DMS79 treated with DMSO at 0.1 percent for 48 hours (cell line): ENCODE results near the gene DARS2.

Source experiments
- DNase-seq: peaks from one replicate; lab custom pipeline; 2025; lab: John Stamatoyannopoulos, UW

The DARS2 gene

DNA sequence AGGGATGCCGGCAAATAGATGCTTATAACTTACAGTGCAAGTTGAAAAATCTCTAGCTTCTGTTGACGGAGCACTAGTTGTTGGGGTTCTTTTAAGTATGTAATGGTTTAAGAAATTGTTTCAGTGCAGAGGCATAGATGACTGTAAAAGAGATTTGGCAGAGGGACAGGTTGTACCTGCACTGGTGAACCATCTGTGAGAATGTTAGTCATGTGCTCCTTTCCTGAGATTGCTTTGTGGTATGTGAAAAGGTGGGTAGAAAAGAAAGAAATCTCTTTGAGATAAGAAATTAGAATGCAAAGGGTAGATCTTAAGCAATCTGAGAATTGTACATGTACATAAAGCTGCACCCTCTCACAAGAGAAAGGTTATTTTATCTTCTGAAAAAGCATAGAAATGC, 63.2 kb downstream of the DARS2 start:
- no peak for DNase-seq

DNA sequence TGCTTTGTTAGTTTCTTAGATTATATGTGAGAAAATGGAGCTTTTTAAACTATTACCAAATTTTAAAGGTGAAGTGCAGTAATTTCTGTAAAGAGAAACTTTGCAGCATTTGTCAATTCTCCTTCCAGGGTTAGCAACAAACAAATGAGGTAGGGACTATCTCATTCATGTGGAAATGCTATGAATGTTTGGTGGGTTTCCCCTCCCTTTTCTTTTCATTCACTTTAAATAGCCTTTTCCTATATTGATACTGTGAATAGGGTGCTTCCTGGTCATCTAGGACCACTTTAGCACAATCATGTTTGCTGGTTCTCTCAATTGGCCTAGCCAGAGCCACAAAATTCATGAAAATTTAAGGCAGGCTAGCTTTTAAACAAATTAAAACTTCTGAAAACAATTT, 64.3 kb downstream of the DARS2 start:
- no peak for DNase-seq

DNA sequence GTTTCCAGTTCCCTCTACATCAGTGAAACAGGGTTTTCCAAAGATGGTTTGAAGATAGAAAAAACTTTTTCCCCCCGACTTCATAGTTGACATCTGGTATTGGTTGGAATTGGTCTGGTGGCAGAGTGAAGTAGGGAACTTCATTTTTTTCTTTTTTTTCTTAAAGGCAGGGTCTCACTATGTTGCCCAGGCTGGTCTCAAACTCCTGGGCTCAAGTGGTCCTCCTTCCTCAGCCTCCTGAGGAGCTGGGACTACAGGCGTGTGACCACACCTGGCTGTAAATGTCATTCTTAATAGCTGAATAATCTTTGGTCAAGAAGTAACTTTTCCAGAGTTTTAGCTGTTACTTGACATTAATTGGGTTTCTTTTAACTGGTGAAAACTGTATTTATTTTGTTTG, 65.4 kb downstream of the DARS2 start:
- DNase-seq, result no peak

DNA sequence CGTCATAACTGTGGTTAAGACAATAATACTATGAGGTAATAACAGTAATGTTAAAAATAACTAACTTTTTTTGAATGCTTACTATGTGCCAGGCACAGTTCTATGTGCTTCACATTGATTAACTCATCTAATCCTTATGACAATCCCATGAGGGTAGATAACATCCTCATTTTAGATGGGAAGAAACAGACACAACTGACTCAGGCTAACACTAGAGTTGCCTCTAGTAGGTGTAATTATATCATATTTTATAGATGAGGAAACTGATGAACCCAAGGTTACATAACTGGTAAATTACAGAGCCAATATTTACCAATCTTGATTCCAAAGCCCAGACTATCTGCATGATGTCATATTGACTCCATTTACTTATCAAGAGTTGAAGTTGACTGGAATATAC, 69.1 kb downstream of the DARS2 start:
- no peak for DNase-seq

DNA sequence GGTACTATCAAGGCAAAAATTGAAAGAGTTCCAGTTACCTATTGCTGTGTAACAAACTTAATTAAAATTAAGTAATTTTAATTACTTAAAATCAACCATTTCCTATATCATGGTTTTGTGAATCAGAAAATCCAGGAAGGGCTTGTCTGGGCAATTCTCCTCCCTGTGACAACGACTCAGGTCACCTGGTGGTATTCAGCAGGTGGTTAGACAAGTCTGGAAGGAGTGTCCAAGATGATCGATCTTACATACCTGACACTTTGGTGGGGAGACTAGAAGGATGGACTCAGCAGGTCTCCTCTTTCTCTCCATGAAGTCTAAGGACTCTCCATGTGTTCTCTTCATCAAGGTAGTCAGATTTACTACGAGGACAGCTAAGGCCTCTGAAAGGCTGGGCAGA, 69.7 kb downstream of the DARS2 start:
- no peak for DNase-seq

DNA sequence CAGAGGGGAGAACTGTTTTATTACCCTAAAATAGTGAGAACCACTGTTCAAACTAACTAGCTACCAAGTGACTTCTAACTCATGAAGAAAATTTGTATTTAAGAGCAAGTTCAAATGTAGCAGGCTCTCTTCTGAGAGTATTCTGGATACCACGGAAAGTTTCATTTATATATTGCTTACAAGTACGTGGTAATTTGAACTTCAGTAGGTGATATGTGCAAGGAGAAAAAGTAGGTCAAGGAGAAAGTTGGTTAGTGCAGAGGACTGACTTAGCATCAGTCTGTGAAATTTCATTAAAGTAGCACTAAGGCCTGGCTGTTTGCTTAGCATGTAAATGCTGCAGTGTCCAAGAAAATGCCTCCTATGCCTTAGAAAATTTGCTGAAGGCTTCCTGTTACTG, 76.0 kb downstream of the DARS2 start:
- DNase-seq, result no peak

DNA sequence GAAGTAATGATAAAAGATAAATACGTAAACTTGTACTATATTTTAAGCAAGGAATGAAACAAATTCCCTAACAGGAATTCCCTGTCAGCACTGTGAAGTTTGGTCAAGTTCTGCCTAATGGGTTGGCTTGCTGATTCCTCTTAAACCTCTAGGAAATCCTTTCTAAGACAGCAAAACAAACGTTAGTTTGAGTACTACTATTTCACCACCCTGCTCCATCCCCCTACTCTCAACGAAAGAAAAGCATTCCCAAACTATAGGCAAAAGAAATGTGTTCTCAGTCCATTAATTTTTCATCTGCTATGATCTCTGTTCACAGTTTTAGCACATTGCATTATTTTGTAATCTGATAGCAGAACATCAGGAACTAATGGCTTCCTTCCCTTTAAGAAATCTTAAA, 76.5 kb downstream of the DARS2 start:
- no peak for DNase-seq

DNA sequence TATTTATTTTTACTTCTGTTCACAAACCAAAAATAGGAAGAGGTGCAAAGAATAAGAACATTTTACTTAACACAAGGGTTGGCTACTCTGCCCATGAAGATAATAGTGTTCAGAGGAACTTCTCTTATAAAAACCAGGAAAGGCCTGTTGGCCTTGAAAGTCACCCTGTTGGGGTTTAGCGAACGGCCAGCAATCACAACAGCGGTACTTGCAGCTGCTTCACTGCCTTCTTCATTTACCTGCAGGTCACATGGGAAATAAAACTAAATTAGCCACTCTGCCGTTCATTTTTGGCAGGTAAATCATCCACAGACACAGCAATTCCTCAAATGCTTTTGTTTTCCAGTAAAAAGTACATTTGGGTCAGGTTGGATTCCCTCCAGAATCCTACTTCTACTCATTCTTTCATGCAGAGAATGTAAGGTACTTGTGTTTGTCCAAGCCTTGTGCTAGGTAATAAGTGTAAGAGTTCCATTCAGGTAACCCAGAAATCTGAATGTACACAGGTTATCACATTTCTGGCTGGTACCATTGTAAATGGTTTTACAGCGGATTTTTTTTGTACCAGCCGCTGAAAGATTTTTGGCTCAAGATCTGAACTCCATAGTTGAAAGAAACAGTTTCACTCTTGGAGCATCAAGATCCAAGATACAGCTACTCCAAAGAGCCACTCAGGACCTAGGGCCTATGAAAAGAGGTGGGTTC, 79.5 kb downstream of the DARS2 start:
- DNase-seq, result peak; percentile 80
